Thoracic aorta (tissue), 2 donors: Measurements from ENCODE around the gene MNS1. TPM values are rescaled to one million over a fixed set of nuclear protein-coding genes. Genes with fewer than 3 reads are reported as not detected.

Experiments used
- ATAC-seq: fragments of 150-250 bp; one replicate; pipeline ENCODE4 v1.8.0; 2017; ENCODE audit warnings: low read depth; ENCODE audit not compliant: insufficient number of reproducible peaks, low FRiP score
- DNase-seq: peaks from one replicate; pipeline ENCODE4 v3.0.0-alpha.2; 2020; ENCODE audit warnings: low spot score
- H3K27ac ChIP-seq, 2 donors: fragments of 200-600 bp; sonication (generic); 1 replicate in 1 of 2; 2 replicates in 1 of 2; pipeline ENCODE4 v1.5.1; 2016; ENCODE audit warnings: mild to moderate bottlenecking in 2 of 2, moderate library complexity in 2 of 2
- H3K27me3 ChIP-seq: fragments of 200-600 bp; sonication (generic); replicated peaks from 2 replicates; pipeline ENCODE4 v1.6.0; 2016; ENCODE audit warnings: mild to moderate bottlenecking; ENCODE audit not compliant: insufficient read depth
- H3K36me3 ChIP-seq: fragments of 200-600 bp; sonication (generic); one replicate; pipeline ENCODE4 v1.5.1; 2016
- H3K4me1 ChIP-seq, 2 donors: fragments of 200-600 bp; sonication (generic); 1 replicate in 1 of 2; 2 replicates in 1 of 2; pipeline versions ENCODE4 v1.5.1 to v1.6.0; 2016; ENCODE audit warnings: low read depth in 2 of 2, mild to moderate bottlenecking in 1 of 2; ENCODE audit not compliant: control insufficient read depth in 1 of 2
- H3K4me3 ChIP-seq: fragments of 200-600 bp; sonication (generic); 2 replicates; pipeline ENCODE4 v1.5.1; 2016; ENCODE audit warnings: mild to moderate bottlenecking
- H3K9me3 ChIP-seq: fragments of 200-600 bp; sonication (generic); 2 replicates; pipeline ENCODE4 v1.5.1; 2016
- total RNA-seq, 2 donors: library from RNA; depleted of rRNA; stranded (reverse); fragments of >200 nt; gene quantifications; one replicate each; pipeline versions ENCODE4 v1.1.0 to v1.2.3, GENCODE V29; 2016
- TF ChIP-seq, protein P1 (sequence below): fragments of 200-600 bp; sonication (generic); IDR thresholded peaks from one replicate; pipeline ENCODE4 v1.5.1; 2019; ENCODE audit warnings: antibody characterized with exemption

The MNS1 gene, protein sequence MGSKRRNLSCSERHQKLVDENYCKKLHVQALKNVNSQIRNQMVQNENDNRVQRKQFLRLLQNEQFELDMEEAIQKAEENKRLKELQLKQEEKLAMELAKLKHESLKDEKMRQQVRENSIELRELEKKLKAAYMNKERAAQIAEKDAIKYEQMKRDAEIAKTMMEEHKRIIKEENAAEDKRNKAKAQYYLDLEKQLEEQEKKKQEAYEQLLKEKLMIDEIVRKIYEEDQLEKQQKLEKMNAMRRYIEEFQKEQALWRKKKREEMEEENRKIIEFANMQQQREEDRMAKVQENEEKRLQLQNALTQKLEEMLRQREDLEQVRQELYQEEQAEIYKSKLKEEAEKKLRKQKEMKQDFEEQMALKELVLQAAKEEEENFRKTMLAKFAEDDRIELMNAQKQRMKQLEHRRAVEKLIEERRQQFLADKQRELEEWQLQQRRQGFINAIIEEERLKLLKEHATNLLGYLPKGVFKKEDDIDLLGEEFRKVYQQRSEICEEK
- total RNA-seq, result 1 to 10 TPM in 1 of 2 donors, under 1 TPM in 1; 0.28 to 2.3 TPM

DNA sequence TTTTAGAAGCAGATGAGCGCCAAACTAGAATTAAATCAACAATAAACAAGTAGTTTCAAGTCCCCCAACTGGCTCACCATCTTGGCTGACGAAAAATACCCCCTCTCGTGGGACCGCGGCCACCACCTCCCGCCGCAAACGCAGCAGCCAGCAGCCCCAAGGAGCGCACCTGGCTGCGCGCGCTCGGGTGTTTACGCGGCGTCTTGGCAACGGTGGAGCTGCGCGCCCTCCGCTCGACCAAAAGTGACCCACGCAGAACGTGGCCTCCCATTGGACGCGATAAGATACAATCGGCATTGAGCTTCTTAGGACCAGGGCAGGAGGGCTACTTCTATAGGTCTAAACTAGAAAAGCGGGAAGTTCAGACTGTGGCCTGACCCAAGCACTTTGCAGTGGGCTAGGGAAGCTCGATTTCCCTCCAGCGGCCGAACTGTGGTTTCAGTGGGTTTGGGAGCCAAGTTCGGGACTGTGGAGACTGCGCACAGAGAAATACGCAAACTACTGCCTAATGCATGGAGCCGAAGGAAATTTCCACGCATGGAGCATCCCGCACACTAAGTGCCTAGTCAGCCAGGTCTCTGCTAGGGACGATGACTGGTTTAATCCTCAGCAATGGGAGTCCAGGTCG, at the start of gene MNS1:
TSS of gene MNS1 (minus strand) at position 245 of the 628 bp plus-strand sequence. CDS start at position 80, 165 bp downstream.
- TF ChIP-seq, protein P1, sequence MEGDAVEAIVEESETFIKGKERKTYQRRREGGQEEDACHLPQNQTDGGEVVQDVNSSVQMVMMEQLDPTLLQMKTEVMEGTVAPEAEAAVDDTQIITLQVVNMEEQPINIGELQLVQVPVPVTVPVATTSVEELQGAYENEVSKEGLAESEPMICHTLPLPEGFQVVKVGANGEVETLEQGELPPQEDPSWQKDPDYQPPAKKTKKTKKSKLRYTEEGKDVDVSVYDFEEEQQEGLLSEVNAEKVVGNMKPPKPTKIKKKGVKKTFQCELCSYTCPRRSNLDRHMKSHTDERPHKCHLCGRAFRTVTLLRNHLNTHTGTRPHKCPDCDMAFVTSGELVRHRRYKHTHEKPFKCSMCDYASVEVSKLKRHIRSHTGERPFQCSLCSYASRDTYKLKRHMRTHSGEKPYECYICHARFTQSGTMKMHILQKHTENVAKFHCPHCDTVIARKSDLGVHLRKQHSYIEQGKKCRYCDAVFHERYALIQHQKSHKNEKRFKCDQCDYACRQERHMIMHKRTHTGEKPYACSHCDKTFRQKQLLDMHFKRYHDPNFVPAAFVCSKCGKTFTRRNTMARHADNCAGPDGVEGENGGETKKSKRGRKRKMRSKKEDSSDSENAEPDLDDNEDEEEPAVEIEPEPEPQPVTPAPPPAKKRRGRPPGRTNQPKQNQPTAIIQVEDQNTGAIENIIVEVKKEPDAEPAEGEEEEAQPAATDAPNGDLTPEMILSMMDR, result no peak
- no peak within 1 kb of the TSS for H3K27ac ChIP-seq
- no peaks in the 10 kb centered on the region for H3K36me3 ChIP-seq
- H3K4me3 ChIP-seq, result peak within 1 kb of the TSS; percentile 73
- no peaks in the 10 kb centered on the region for H3K9me3 ChIP-seq
- peak; percentile 96 for ATAC-seq
- no peaks in the 10 kb centered on the region for H3K27me3 ChIP-seq
- peak; percentile 72 for DNase-seq
- peaks cover 0 to 9% of the 10 kb centered on the region in 2 donors for H3K4me1 ChIP-seq

DNA sequence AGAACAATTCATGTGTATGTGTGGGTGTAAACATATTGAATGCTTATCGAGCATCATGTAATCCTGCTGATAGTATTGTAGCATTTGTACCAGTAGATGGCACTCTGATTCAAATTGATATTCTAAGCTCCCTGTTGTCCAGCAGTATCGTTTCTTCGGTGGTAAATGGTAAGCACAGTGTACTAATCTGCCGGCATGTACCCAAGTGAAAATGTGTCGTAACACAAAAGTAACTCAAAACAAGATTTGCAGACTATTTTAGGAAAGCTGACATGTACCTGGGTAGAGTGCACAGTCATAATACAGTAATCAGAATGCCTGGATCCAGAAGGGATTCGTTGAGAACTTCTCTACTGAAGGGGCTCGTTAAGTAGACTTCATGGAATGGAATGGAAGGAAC, 31.7 kb upstream of the MNS1 start:
- H3K27ac ChIP-seq, result no peak overlapping the region
- TF ChIP-seq, protein P1, result peak; percentile 57
- H3K27me3 ChIP-seq, result no peaks in the 10 kb centered on the region
- DNase-seq, result no peak
- H3K9me3 ChIP-seq, result no peaks in the 10 kb centered on the region
- peaks cover 0 to 5% of the 10 kb centered on the region in 2 donors for H3K4me1 ChIP-seq
- peak; percentile 69 for ATAC-seq
- H3K4me3 ChIP-seq, result peak overlapping the region; percentile 46
- no peaks in the 10 kb centered on the region for H3K36me3 ChIP-seq

DNA sequence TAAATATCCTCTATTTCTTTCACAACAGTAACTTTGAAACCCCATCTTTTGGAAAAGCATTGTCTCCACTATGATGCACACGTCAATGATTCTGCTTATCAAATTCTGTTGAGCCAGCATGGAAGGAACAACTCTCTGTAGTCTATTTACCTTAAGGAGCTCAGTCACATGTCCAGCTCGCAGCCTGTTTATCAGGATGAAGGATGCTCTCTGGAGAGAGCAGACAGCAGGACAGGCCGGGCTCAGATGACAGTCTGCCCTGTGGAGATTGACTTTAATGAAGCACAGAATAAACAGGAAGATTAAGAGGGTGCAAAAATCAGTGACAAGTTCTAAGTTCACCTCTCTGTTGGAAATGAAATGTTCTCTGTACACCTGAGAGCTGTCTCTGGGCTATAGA, 30.6 kb upstream of the MNS1 start:
- H3K27ac ChIP-seq, result no peak overlapping the region
- H3K4me3 ChIP-seq, result no peak overlapping the region
- H3K9me3 ChIP-seq, result no peaks in the 10 kb centered on the region
- H3K36me3 ChIP-seq, result no peaks in the 10 kb centered on the region
- no peak for DNase-seq
- H3K27me3 ChIP-seq, result no peaks in the 10 kb centered on the region
- TF ChIP-seq, protein P1, result no peak
- ATAC-seq, result no peak
- peaks cover 0 to 5% of the 10 kb centered on the region in 2 donors for H3K4me1 ChIP-seq

DNA sequence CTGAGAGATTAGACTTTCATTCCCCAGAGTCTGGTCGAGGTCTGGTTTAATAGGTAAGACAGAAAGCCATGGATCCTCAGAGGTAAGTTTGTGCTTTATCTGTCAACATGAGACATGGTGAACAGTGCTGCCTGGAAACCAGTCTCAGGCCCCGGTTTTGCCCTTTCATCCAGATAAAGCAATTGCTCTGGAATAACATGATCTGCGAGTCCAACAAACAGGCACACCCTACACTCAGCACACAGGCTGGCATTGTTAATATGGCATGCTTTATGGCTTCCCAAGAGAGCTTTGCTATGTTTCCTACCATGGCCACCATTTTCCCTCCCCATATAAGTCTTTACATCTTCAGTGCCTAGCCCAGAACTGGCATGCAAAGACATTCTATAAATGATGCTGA, 30.1 kb upstream of the MNS1 start:
- Histone ChIP-seq H3K9me3 (no peaks in the 10 kb centered on the region), H3K27ac (no peak overlapping the region), H3K4me3 (no peak overlapping the region), H3K4me1 (peaks cover 0 to 5% of the 10 kb centered on the region in 2 donors), H3K27me3 (no peaks in the 10 kb centered on the region), H3K36me3 (no peaks in the 10 kb centered on the region)
- TF ChIP-seq, protein P1, result no peak
- no peak for DNase-seq
- no peak for ATAC-seq

DNA sequence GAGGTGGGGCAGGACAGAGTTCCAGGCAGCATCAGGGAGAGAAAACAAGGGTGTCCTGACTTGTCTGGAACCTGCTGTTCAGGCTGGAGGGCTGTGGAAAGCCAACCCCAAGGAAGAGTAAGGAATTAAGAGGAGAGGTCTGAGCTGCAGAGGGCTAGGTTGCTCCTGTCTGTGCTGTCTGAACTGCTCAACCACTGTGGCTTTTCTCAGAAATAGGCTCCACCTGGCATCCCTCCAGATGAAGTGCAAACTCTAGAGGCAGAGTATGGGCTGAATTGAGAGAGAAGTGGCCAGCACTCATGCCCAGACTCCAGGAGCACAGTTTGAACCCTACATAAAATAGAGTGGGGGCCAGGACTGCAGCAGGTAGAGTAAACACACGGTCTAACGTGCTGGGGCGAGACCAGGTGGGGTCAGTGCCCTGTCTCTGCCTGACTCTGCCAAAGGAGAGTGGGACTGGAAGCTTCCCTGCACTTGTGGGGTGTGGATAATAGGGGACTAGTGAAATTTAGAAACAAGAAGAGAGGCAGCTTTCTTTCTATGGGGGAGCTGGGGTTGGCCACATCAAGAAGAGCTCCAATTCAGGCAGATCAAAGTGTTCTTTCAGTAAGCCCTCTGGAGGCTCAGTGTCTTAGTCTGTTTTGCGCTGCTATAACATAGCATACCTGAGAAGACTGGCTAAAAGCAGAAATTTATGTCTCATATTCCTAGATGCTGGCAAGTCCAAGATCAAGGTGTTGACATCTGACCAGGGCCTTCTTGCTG, 28.0 kb upstream of the MNS1 start:
- TF ChIP-seq, protein P1, result no peak
- Histone ChIP-seq H3K27ac (no peak overlapping the region), H3K9me3 (no peaks in the 10 kb centered on the region), H3K4me1 (peaks cover 0 to 5% of the 10 kb centered on the region in 2 donors), H3K36me3 (no peaks in the 10 kb centered on the region), H3K4me3 (no peak overlapping the region), H3K27me3 (no peaks in the 10 kb centered on the region)
- ATAC-seq (no peak), DNase-seq (no peak)
